ENCODE results near the gene ZC3H12C. TPM values are rescaled to one million over a fixed set of nuclear protein-coding genes. Genes with fewer than 3 reads are reported as not detected.

The ZC3H12C gene
- total RNA-seq, 1 experiment from 2014 or later = not detected

DNA sequence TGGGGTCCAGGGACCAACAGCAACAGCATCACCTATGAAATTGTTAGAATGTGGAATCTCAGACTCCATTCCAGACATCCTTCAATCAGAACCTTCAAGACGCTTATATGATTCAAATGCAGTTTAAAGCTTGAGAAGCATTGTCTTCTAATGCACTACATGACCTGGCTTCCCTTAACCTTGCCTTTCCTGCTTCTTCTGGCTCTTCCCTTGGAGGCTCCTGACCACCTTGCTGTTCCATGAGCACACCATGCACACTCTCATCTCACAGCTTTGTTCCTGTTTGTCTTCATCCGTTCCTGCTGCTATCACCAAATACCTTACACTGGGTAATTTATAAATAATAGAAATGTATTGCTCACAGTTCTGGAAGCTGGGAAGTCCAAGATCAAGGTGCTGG, 26.1 kb downstream of the ZC3H12C start:
- Histone ChIP-seq H3K9me3 (ENCODE audit: low read length) (no peaks in the 10 kb centered on the region), H3K36me3 (ENCODE audit: insufficient read depth, low read length) (no peaks in the 10 kb centered on the region), H4K20me1 (ENCODE audit: insufficient read depth, low read depth, low read length) (no peaks in the 10 kb centered on the region), H3K79me2 (ENCODE audit: low read length) (no peaks in the 10 kb centered on the region), H3K4me3 (ENCODE audit: low read length) (no peak overlapping the region), H3K27ac (ENCODE audit: low read length) (no peak overlapping the region), H3K4me2 (ENCODE audit: low read depth, low read length, poor library complexity, severe bottlenecking) (no peak overlapping the region), H3K27me3 (ENCODE audit: low read length) (no peaks in the 10 kb centered on the region), H3K9ac (ENCODE audit: low read length) (no peak overlapping the region), H3K9me2 (replicated peaks; ENCODE audit: insufficient read depth, low read length) (no peaks in the 10 kb centered on the region), H3K4me1 (ENCODE audit: low read length) (no peaks in the 10 kb centered on the region), H2AFZ (ENCODE audit: low read length) (no peak overlapping the region)
- no peak for DNase-seq

DNA sequence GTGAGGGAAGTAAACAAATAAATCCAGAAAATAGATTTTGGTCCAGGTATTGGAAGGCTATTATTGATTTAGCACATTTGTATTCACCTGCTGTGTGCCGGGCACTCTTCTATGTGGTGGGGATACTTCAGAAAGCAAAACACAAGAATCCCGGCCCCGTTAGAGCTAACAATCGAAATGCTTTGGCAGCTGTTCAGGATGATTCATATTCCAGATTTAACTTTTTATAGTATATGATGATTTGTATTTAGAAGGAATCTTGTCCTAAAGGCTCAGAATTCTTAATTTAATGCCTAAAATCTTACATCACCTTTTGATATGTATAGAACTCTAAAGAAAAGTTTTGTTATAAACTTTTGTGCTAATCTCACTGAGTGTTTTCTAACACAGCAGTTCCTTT, 28.0 kb downstream of the ZC3H12C start:
- Histone ChIP-seq H3K4me3 (ENCODE audit: low read length) (no peak overlapping the region), H3K9ac (ENCODE audit: low read length) (no peak overlapping the region), H3K27me3 (ENCODE audit: low read length) (no peaks in the 10 kb centered on the region), H4K20me1 (ENCODE audit: insufficient read depth, low read depth, low read length) (no peaks in the 10 kb centered on the region), H2AFZ (ENCODE audit: low read length) (no peak overlapping the region), H3K9me3 (ENCODE audit: low read length) (no peaks in the 10 kb centered on the region), H3K4me2 (ENCODE audit: low read depth, low read length, poor library complexity, severe bottlenecking) (no peak overlapping the region), H3K27ac (ENCODE audit: low read length) (no peak overlapping the region), H3K36me3 (ENCODE audit: insufficient read depth, low read length) (no peaks in the 10 kb centered on the region), H3K4me1 (ENCODE audit: low read length) (no peaks in the 10 kb centered on the region), H3K9me2 (replicated peaks; ENCODE audit: insufficient read depth, low read length) (no peaks in the 10 kb centered on the region), H3K79me2 (ENCODE audit: low read length) (no peaks in the 10 kb centered on the region)
- no peak for DNase-seq

DNA sequence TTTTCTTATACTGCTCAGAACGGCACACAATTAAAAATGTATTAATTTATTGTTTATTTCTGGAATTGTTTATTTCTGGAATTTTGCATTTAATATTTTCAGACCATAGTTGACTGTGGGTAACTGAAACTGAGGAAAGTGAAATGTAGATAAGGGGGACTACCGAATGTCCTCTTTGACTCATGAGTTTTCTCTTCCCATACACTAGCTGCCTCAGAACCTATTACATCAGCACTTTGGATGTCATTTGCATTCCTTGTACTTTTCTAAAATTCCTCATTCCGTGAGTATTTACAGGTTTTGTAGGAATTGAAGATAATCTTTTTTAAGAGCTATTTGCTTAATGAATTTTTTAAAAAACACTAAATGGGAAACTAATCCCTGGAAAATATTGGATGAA, 29.8 kb downstream of the ZC3H12C start:
- H3K4me2 ChIP-seq (ENCODE audit: low read depth, low read length, poor library complexity, severe bottlenecking) = no peak overlapping the region
- no peak overlapping the region for H3K27ac ChIP-seq (ENCODE audit: low read length)

DNA sequence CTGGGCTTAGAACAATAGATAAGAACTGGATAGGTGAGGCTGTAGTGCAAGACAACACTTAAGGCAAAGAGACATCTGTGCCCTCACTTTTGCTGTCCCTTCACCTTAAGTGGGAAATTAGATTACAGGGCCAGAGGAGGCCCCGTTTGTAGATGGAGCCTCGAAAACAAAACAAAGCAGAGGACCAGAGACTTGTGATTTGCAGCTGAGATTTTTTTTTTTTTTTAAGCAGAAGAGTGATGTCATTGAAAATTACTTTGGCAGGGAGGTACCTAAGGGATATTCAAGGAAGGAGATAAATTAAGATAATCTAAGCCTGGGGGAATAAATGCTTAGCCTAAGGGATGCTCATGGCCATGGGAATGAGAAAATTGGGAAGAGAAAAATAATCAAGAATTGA, 31.4 kb downstream of the ZC3H12C start:
- no peaks in the 10 kb centered on the region for H3K79me2 ChIP-seq (ENCODE audit: low read length)
- H4K20me1 ChIP-seq (ENCODE audit: insufficient read depth, low read depth, low read length) = no peaks in the 10 kb centered on the region
- no peak for DNase-seq
- H3K4me2 ChIP-seq (ENCODE audit: low read depth, low read length, poor library complexity, severe bottlenecking) = no peak overlapping the region
- H3K36me3 ChIP-seq (ENCODE audit: insufficient read depth, low read length) = no peaks in the 10 kb centered on the region
- H3K4me1 ChIP-seq (ENCODE audit: low read length) = no peaks in the 10 kb centered on the region
- no peak overlapping the region for H3K9ac ChIP-seq (ENCODE audit: low read length)
- H3K9me2 ChIP-seq (replicated peaks; ENCODE audit: insufficient read depth, low read length) = no peaks in the 10 kb centered on the region
- H2AFZ ChIP-seq (ENCODE audit: low read length) = no peak overlapping the region
- peaks cover 5% of the 10 kb centered on the region; the same call in 1 of the 2 replicates for H3K27me3 ChIP-seq (ENCODE audit: low read length)
- no peak overlapping the region for H3K4me3 ChIP-seq (ENCODE audit: low read length)
- no peak overlapping the region for H3K27ac ChIP-seq (ENCODE audit: low read length)
- H3K9me3 ChIP-seq (ENCODE audit: low read length) = no peaks in the 10 kb centered on the region

More for the DNA sequence above, 29.8 kb downstream of the ZC3H12C start:
- Histone ChIP-seq H3K9ac (ENCODE audit: low read length) (no peak overlapping the region), H4K20me1 (ENCODE audit: insufficient read depth, low read depth, low read length) (no peaks in the 10 kb centered on the region), H3K79me2 (ENCODE audit: low read length) (no peaks in the 10 kb centered on the region), H2AFZ (ENCODE audit: low read length) (no peak overlapping the region), H3K27me3 (ENCODE audit: low read length) (no peaks in the 10 kb centered on the region), H3K36me3 (ENCODE audit: insufficient read depth, low read length) (no peaks in the 10 kb centered on the region), H3K4me3 (ENCODE audit: low read length) (no peak overlapping the region), H3K9me3 (ENCODE audit: low read length) (no peaks in the 10 kb centered on the region), H3K4me1 (ENCODE audit: low read length) (no peaks in the 10 kb centered on the region), H3K9me2 (replicated peaks; ENCODE audit: insufficient read depth, low read length) (no peaks in the 10 kb centered on the region)
- DNase-seq = no peak

DNA sequence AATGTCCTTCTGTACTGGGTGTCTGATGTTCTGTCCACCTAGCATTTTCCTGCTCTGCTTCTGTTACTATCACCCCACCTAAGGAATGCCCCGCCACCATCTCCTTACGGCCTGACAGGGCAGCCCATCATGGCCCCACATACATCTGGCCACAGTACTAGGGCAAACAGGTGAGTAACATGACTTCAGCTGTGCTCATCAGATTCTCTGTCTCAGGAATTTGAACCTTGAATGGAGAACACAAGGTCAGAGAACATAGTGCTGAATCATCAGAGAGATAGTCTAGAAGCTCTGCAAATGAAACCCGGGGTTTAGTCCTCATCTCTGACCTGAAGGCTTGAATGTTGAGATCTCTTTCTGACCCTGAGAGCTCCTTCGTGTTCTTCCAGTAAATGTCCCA, 32.4 kb downstream of the ZC3H12C start:
- H3K9me2 ChIP-seq (replicated peaks; ENCODE audit: insufficient read depth, low read length) = no peaks in the 10 kb centered on the region
- H3K9me3 ChIP-seq (ENCODE audit: low read length) = no peaks in the 10 kb centered on the region
- no peak overlapping the region for H2AFZ ChIP-seq (ENCODE audit: low read length)
- no peak overlapping the region for H3K4me2 ChIP-seq (ENCODE audit: low read depth, low read length, poor library complexity, severe bottlenecking)
- H3K36me3 ChIP-seq (ENCODE audit: insufficient read depth, low read length) = no peaks in the 10 kb centered on the region
- H3K9ac ChIP-seq (ENCODE audit: low read length) = no peak overlapping the region
- peaks cover 5% of the 10 kb centered on the region; the same call in 1 of the 2 replicates for H3K27me3 ChIP-seq (ENCODE audit: low read length)
- no peak for DNase-seq
- H3K79me2 ChIP-seq (ENCODE audit: low read length) = no peaks in the 10 kb centered on the region
- H3K27ac ChIP-seq (ENCODE audit: low read length) = no peak overlapping the region
- H4K20me1 ChIP-seq (ENCODE audit: insufficient read depth, low read depth, low read length) = no peaks in the 10 kb centered on the region
- no peak overlapping the region for H3K4me3 ChIP-seq (ENCODE audit: low read length)
- H3K4me1 ChIP-seq (ENCODE audit: low read length) = no peaks in the 10 kb centered on the region

DNA sequence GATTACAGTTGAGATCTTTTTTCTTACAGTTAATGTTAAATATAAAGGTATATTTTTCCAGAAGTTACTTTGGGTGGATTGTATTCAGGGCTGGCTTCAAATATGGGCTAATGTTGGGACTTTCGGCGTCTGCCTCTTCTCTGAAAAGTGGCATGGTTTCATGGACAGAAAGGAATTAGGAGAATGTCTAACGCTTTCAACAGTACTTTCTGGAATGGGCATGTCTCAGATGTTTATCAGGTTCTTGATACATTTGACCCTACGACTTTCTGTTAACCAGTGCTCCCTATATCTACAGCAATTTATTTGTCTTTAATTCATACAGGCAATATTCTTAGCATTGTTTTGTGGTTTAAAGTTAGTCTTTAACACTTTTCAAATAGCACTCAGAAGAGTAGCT, 33.7 kb downstream of the ZC3H12C start:
- no peaks in the 10 kb centered on the region for H3K79me2 ChIP-seq (ENCODE audit: low read length)
- no peak overlapping the region for H3K9ac ChIP-seq (ENCODE audit: low read length)
- H3K27ac ChIP-seq (ENCODE audit: low read length) = no peak overlapping the region
- no peaks in the 10 kb centered on the region for H3K9me2 ChIP-seq (replicated peaks; ENCODE audit: insufficient read depth, low read length)
- no peaks in the 10 kb centered on the region for H3K4me1 ChIP-seq (ENCODE audit: low read length)
- no peaks in the 10 kb centered on the region for H3K36me3 ChIP-seq (ENCODE audit: insufficient read depth, low read length)
- H2AFZ ChIP-seq (ENCODE audit: low read length) = no peak overlapping the region
- peaks cover 5% of the 10 kb centered on the region; the same call in 1 of the 2 replicates for H3K27me3 ChIP-seq (ENCODE audit: low read length)
- H3K4me2 ChIP-seq (ENCODE audit: low read depth, low read length, poor library complexity, severe bottlenecking) = no peak overlapping the region
- no peaks in the 10 kb centered on the region for H3K9me3 ChIP-seq (ENCODE audit: low read length)
- DNase-seq = no peak
- H4K20me1 ChIP-seq (ENCODE audit: insufficient read depth, low read depth, low read length) = no peaks in the 10 kb centered on the region
- no peak overlapping the region for H3K4me3 ChIP-seq (ENCODE audit: low read length)

DNA sequence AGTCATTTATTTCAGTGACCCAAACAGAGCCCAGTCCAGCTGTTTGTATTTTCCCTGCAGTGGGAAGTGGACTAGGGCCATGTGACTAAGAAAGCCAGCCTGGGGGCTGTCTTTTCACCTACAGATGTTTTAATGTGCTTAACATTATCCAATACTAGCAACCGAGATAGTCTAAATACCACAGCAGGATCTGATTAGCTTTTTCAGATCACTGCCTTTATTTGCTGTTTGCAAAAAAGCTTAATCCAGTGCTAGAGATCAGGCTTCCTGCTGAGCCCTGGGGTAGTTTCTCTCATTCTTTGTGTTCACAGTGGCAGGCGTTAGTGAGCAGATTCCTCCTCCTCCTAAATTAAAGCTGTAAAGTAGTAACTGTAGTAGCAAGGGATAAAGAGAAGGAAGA, 35.0 kb downstream of the ZC3H12C start:
- Histone ChIP-seq H3K36me3 (ENCODE audit: insufficient read depth, low read length) (no peaks in the 10 kb centered on the region), H3K4me1 (ENCODE audit: low read length) (no peaks in the 10 kb centered on the region), H3K9ac (ENCODE audit: low read length) (no peak overlapping the region), H3K9me2 (replicated peaks; ENCODE audit: insufficient read depth, low read length) (no peaks in the 10 kb centered on the region), H4K20me1 (ENCODE audit: insufficient read depth, low read depth, low read length) (no peaks in the 10 kb centered on the region), H3K4me3 (ENCODE audit: low read length) (no peak overlapping the region), H3K9me3 (ENCODE audit: low read length) (no peaks in the 10 kb centered on the region), H3K79me2 (ENCODE audit: low read length) (no peaks in the 10 kb centered on the region), H3K4me2 (ENCODE audit: low read depth, low read length, poor library complexity, severe bottlenecking) (no peak overlapping the region), H3K27me3 (ENCODE audit: low read length) (peaks cover 5% of the 10 kb centered on the region; the same call in 1 of the 2 replicates), H2AFZ (ENCODE audit: low read length) (no peak overlapping the region), H3K27ac (ENCODE audit: low read length) (no peak overlapping the region)
- DNase-seq = no peak

DNA sequence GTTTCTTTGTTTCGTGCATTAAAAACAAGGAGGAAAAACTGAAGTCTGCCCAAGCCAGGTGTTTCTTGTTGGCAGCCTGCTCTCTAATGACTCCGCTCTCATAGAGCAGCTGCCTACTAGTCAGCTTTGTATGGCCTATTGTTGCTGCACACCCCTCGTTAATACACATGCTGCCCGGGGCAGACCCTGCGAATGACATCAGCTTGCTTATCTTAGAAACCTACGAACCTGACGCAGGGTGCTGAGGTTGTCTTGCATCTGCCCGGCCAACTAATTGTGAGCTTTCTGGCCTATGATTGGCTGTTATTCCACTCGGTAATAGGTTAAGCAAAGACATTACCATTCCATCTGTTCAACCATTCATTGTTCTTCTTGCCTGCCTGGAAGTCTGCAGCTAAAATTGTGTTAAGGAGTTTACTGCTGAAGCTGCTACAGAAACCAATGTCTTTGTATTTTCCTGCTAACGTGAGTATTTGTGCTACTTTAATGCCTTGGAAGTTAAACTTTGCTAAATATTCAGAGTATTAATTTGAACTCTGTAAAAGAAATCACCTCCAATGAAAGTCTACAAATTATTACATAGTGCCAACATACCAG, 37.5 kb downstream of the ZC3H12C start:
- no peaks in the 10 kb centered on the region for H3K9me3 ChIP-seq (ENCODE audit: low read length)
- H3K9ac ChIP-seq (ENCODE audit: low read length) = no peak overlapping the region
- H2AFZ ChIP-seq (ENCODE audit: low read length) = no peak overlapping the region
- no peak overlapping the region for H3K27ac ChIP-seq (ENCODE audit: low read length)
- H3K27me3 ChIP-seq (ENCODE audit: low read length) = peaks cover 5% of the 10 kb centered on the region; the same call in 1 of the 2 replicates
- H3K4me3 ChIP-seq (ENCODE audit: low read length) = no peak overlapping the region
- H4K20me1 ChIP-seq (ENCODE audit: insufficient read depth, low read depth, low read length) = no peaks in the 10 kb centered on the region
- no peaks in the 10 kb centered on the region for H3K36me3 ChIP-seq (ENCODE audit: insufficient read depth, low read length)
- no peaks in the 10 kb centered on the region for H3K9me2 ChIP-seq (replicated peaks; ENCODE audit: insufficient read depth, low read length)
- no peaks in the 10 kb centered on the region for H3K4me1 ChIP-seq (ENCODE audit: low read length)
- DNase-seq = no peak
- H3K4me2 ChIP-seq (ENCODE audit: low read depth, low read length, poor library complexity, severe bottlenecking) = no peak overlapping the region
- H3K79me2 ChIP-seq (ENCODE audit: low read length) = no peaks in the 10 kb centered on the region

All from Karpas-422 (cell line).